ENCODE data around the gene PAX8. TPM values are rescaled to one million over a fixed set of nuclear protein-coding genes. Genes with fewer than 3 reads are reported as not detected.

PAX8 gene
- total RNA-seq, 1 experiment from 2014 or later, result 3.4 TPM

- no peaks in the 10 kb centered on the region for H3K9me3 ChIP-seq (ENCODE audit: low read length)
- peaks cover 15% of the 10 kb centered on the region for H3K4me1 ChIP-seq (ENCODE audit: insufficient read depth, low read length)
- no peak overlapping the region for H2AFZ ChIP-seq (ENCODE audit: low read length)
- H3K79me2 ChIP-seq (ENCODE audit: low read length), result peaks cover 25% of the 10 kb centered on the region
- DNase-seq (no peak), ATAC-seq (no peak)
- no peaks in the 10 kb centered on the region for H3K9me2 ChIP-seq (replicated peaks; ENCODE audit: low read length)
- ChIA-PET CTCF (interaction anchor here (1.5 to 2.2 kb wide), 2 partner anchors 61 to 118 kb away, joined by 9 to 28 read pairs; no protein-coding TSS in a partner anchor), POLR2A (ENCODE audit: unreplicated experiment) (no interaction called here)
- no TSS peak for BruUV-seq (replicated peaks)
- H3F3A ChIP-seq (ENCODE audit: low read length, unreplicated experiment), result no peaks in the 10 kb centered on the region
- H3K27me3 ChIP-seq (ENCODE audit: low read length), result no peaks in the 10 kb centered on the region
- intact Hi-C loops (cut with micrococcal nuclease), result no loop called here
- no peaks in the 10 kb centered on the region for H4K20me1 ChIP-seq (ENCODE audit: low read length)
- H3K36me3 ChIP-seq (ENCODE audit: low read depth, low read length), result no peaks in the 10 kb centered on the region; the same call in 1 of the 2 replicates
- H3K4me3 ChIP-seq (ENCODE audit: low read length), result no peak overlapping the region
- no peak overlapping the region for H3K4me2 ChIP-seq (ENCODE audit: low read length)
- no peak overlapping the region for H3K27ac ChIP-seq (ENCODE audit: low read length)
- H3K9ac ChIP-seq (ENCODE audit: low read length), result no peak overlapping the region
- TF ChIP-seq EZH2phosphoT487 (IDR thresholded peaks at IDR 0.05; ENCODE audit: borderline replicate concordance, low read length) (no peak), EZH2 (IDR thresholded peaks at IDR 0.05; ENCODE audit: low read length, unreplicated experiment) (no peak), CTCF (conservative IDR thresholded peaks at IDR 0.05; ENCODE audit: low read depth, low read length) (no peak)
These were observed 81.2 kb downstream of the PAX8 start for GRCh38 chr2:113197347-113198047.

- intact Hi-C loops (cut with micrococcal nuclease), result no loop called here
- Histone ChIP-seq H3F3A (ENCODE audit: low read length, unreplicated experiment) (no peaks in the 10 kb centered on the region), H3K27ac (ENCODE audit: low read length) (no peak overlapping the region), H3K9me2 (replicated peaks; ENCODE audit: low read length) (no peaks in the 10 kb centered on the region), H4K20me1 (ENCODE audit: low read length) (no peaks in the 10 kb centered on the region), H3K9me3 (ENCODE audit: low read length) (no peaks in the 10 kb centered on the region), H3K79me2 (ENCODE audit: low read length) (peaks cover 25% of the 10 kb centered on the region), H3K27me3 (ENCODE audit: low read length) (no peaks in the 10 kb centered on the region), H3K36me3 (ENCODE audit: low read depth, low read length) (no peaks in the 10 kb centered on the region; the same call in 1 of the 2 replicates), H2AFZ (ENCODE audit: low read length) (no peak overlapping the region), H3K9ac (ENCODE audit: low read length) (no peak overlapping the region), H3K4me2 (ENCODE audit: low read length) (no peak overlapping the region), H3K4me3 (ENCODE audit: low read length) (no peak overlapping the region), H3K4me1 (ENCODE audit: insufficient read depth, low read length) (peaks cover 15% of the 10 kb centered on the region)
- POLR2A ChIA-PET (ENCODE audit: unreplicated experiment), result no interaction called here
- BruUV-seq (replicated peaks), result no TSS peak
- no peak for TF ChIP-seq EZH2 (IDR thresholded peaks at IDR 0.05; ENCODE audit: low read length, unreplicated experiment)
- TF ChIP-seq EZH2phosphoT487 (IDR thresholded peaks at IDR 0.05; ENCODE audit: borderline replicate concordance, low read length), result no peak
- no peak for TF ChIP-seq CTCF (conservative IDR thresholded peaks at IDR 0.05; ENCODE audit: low read depth, low read length)
- no peak for ATAC-seq
- DNase-seq, result no peak
- CTCF ChIA-PET, result no interaction called here
These were observed 81.9 kb downstream of the PAX8 start for GRCh38 chr2:113196839-113197238.

- ATAC-seq (no peak), DNase-seq (no peak)
- Histone ChIP-seq H2AFZ (ENCODE audit: low read length) (no peak overlapping the region), H3K9ac (ENCODE audit: low read length) (no peak overlapping the region), H3K36me3 (ENCODE audit: low read depth, low read length) (no peaks in the 10 kb centered on the region; the same call in 1 of the 2 replicates), H3K27ac (ENCODE audit: low read length) (no peak overlapping the region), H3F3A (ENCODE audit: low read length, unreplicated experiment) (no peaks in the 10 kb centered on the region), H3K9me3 (ENCODE audit: low read length) (no peaks in the 10 kb centered on the region), H3K27me3 (ENCODE audit: low read length) (no peaks in the 10 kb centered on the region), H3K4me2 (ENCODE audit: low read length) (no peak overlapping the region), H3K4me3 (ENCODE audit: low read length) (no peak overlapping the region), H3K79me2 (ENCODE audit: low read length) (peaks cover 18% of the 10 kb centered on the region), H3K9me2 (replicated peaks; ENCODE audit: low read length) (no peaks in the 10 kb centered on the region), H4K20me1 (ENCODE audit: low read length) (no peaks in the 10 kb centered on the region), H3K4me1 (ENCODE audit: insufficient read depth, low read length) (peaks cover 15% of the 10 kb centered on the region)
- intact Hi-C loops (cut with micrococcal nuclease), result no loop called here
- CTCF ChIA-PET, result no interaction called here
- no TSS peak for BruUV-seq (replicated peaks)
- POLR2A ChIA-PET (ENCODE audit: unreplicated experiment), result no interaction called here
- TF ChIP-seq CTCF (conservative IDR thresholded peaks at IDR 0.05; ENCODE audit: low read depth, low read length), result no peak
- no peak for TF ChIP-seq EZH2 (IDR thresholded peaks at IDR 0.05; ENCODE audit: low read length, unreplicated experiment)
- no peak for TF ChIP-seq EZH2phosphoT487 (IDR thresholded peaks at IDR 0.05; ENCODE audit: borderline replicate concordance, low read length)
These were observed 82.7 kb downstream of the PAX8 start for GRCh38 chr2:113195923-113196501.
